Activated naive CD8-positive, alpha-beta T cell treated with anti-CD3 and anti-CD28 coated beads, Interleukin-2, amount 10 ng/mL, durations not matched to agents 7 days and 5 days (primary cell): ENCODE data around the gene PRKCE. TPM values are rescaled to one million over a fixed set of nuclear protein-coding genes. Genes with fewer than 3 reads are reported as not detected.

Experiments
- ATAC-seq: fragments of 150-1000 bp; cut with Tn5 transposase; one replicate; pipeline ENCODE4 v1.10.0; 2021; ENCODE audit warnings: low read depth, moderate library complexity
- POLR2A ChIA-PET: fragments of 350-600 bp; sonication (Branson Sonifier 250); formaldehyde crosslinking; loops from one replicate; lab custom pipeline; 2021; ENCODE audit warnings: antibody characterized with exemption; lab: Charles Lee
- DNase-seq: peaks from one replicate; pipeline ENCODE4 v3.0.0; 2021
- H3K27ac Mint-ChIP-seq: one replicate; pipeline ENCODE4 v1.8.0; 2022; ENCODE audit warnings: mild to moderate bottlenecking, mixed read lengths
- H3K27me3 Mint-ChIP-seq: one replicate; pipeline ENCODE4 v1.8.0; 2022; ENCODE audit warnings: mild to moderate bottlenecking, moderate library complexity, mixed read lengths
- H3K36me3 Mint-ChIP-seq: one replicate; pipeline ENCODE4 v1.8.0; 2021; ENCODE audit warnings: mild to moderate bottlenecking, mixed read lengths
- H3K4me1 Mint-ChIP-seq: one replicate; pipeline ENCODE4 v1.8.0; 2021; ENCODE audit warnings: mixed read lengths
- H3K4me3 Mint-ChIP-seq: one replicate; pipeline ENCODE4 v1.8.0; 2022; ENCODE audit warnings: mild to moderate bottlenecking, moderate library complexity, mixed read lengths
- H3K9me3 Mint-ChIP-seq: one replicate; pipeline ENCODE4 v1.8.0; 2021; ENCODE audit warnings: mixed read lengths
- total RNA-seq, 2 experiments: library from RNA; stranded (reverse); gene quantifications; one replicate each; pipeline ENCODE4 v1.2.3, GENCODE V29; 2021

The PRKCE gene
- total RNA-seq, 2 experiments from 2014 or later, result 18.4 to 20.5 TPM

DNA sequence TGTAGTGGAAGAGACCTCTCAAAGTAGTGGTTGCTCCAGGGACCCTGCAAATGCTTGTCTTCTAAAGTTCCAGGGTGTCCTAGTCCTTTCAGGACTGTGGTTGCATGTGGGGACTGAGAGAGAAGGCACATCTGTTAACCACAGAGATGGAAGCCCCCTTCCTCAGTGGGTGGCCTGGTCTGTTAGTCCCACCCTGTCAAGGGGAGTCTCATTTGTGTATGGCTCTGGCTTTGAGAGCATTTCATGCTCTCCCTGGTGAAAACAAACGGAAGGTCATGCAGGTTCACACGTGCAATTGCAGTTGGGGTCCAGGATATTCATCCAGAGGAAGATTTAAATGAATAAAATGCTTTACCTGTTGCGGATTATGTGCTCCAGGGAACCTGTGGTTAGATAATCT, 219.6 kb downstream of the PRKCE start:
- Mint-ChIP-seq H3K36me3 (peaks cover 22% of the 10 kb centered on the region), H3K27ac (no peak overlapping the region), H3K4me3 (no peak overlapping the region), H3K27me3 (no peaks in the 10 kb centered on the region), H3K9me3 (peaks cover 3% of the 10 kb centered on the region), H3K4me1 (peaks cover 33% of the 10 kb centered on the region)
- no peak for ATAC-seq
- no peak for DNase-seq
- POLR2A ChIA-PET, result interaction anchor here (1.0 kb wide), 1 partner anchor 17 kb away, joined by 5 read pairs; no protein-coding TSS in a partner anchor

DNA sequence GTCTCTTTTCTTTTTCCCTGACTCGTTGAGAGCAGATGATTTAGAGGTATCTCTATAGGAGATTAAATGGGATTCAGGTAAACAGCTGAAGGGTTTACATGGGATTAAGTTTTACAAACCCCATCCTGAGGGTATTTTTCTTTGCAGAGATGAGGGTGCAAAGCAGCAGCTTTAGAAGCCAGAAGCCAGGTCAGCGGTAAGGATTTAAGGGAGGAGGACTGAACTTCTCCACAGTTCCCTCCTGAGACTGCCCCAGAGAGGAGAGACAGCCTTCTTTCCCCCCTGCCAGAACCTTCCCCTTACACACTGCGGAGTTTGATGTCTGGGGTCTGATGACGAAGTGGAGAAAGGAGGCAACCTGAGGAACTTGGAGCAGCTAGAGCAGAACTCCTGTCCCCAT, 220.1 kb downstream of the PRKCE start:
- peaks cover 27% of the 10 kb centered on the region for H3K36me3 Mint-ChIP-seq
- peaks cover 33% of the 10 kb centered on the region for H3K4me1 Mint-ChIP-seq
- no peaks in the 10 kb centered on the region for H3K27me3 Mint-ChIP-seq
- ATAC-seq (no peak), DNase-seq (no peak)
- no peak overlapping the region for H3K4me3 Mint-ChIP-seq
- peaks cover 7% of the 10 kb centered on the region for H3K9me3 Mint-ChIP-seq
- POLR2A ChIA-PET, result interaction anchor here (1.0 kb wide), 1 partner anchor 17 kb away, joined by 5 read pairs; no protein-coding TSS in a partner anchor
- H3K27ac Mint-ChIP-seq, result no peak overlapping the region

DNA sequence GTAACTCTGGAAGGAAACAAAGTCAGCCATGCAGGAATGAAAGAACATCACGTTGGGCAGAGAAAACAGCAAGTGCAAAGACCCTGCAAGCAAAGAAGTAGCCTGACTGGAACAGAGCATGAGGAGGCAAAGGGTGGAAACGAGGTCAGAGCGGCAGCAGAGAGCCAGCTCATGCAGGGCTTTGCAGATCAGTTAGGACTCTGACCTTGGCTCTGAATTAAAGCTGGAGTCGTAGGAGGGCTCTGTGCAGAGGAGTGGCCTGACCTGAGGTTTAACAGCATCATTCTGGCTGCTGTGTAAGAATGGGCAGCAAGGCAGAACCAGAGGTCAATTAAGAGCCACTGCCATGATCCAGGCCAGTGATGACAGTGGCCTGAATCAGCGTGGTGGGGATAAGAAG, 220.7 kb downstream of the PRKCE start:
- POLR2A ChIA-PET, result no interaction called here
- ATAC-seq (no peak), DNase-seq (no peak)
- Mint-ChIP-seq H3K36me3 (peaks cover 28% of the 10 kb centered on the region), H3K27me3 (no peaks in the 10 kb centered on the region), H3K4me1 (peaks cover 31% of the 10 kb centered on the region), H3K9me3 (peaks cover 8% of the 10 kb centered on the region), H3K4me3 (no peak overlapping the region), H3K27ac (no peak overlapping the region)

- DNase-seq (no peak), ATAC-seq (no peak)
- no peak overlapping the region for H3K27ac Mint-ChIP-seq
- peaks cover 20% of the 10 kb centered on the region for H3K4me1 Mint-ChIP-seq
- no peaks in the 10 kb centered on the region for H3K27me3 Mint-ChIP-seq
- POLR2A ChIA-PET, result no interaction called here
- no peak overlapping the region for H3K4me3 Mint-ChIP-seq
- peaks cover 38% of the 10 kb centered on the region for H3K36me3 Mint-ChIP-seq
- H3K9me3 Mint-ChIP-seq, result peaks cover 9% of the 10 kb centered on the region
These were observed 222.9 kb downstream of the PRKCE start for GRCh38 chr2:45874344-45874743.

DNA sequence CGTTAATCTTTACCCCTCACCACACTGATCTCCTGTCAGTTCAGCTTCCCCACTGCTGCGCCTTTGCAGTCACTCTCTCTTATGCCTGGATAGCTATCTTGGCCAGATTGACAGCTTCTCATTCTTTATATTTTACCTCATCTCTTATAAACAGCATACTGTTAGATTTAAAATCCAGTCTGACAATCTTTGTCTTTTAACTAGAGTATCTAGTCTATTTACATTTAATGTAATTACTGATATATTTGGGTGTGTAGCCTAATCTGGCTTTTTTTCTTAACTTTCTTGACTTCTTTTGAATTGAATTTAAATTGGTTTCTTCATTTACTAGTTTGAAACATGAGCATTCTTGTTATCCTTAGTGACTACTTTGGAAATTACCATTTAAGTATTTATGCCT, 225.1 kb downstream of the PRKCE start:
- H3K36me3 Mint-ChIP-seq, result peaks cover 38% of the 10 kb centered on the region
- DNase-seq (no peak), ATAC-seq (no peak)
- no peak overlapping the region for H3K4me3 Mint-ChIP-seq
- no peak overlapping the region for H3K27ac Mint-ChIP-seq
- H3K4me1 Mint-ChIP-seq, result peaks cover 14% of the 10 kb centered on the region
- POLR2A ChIA-PET, result no interaction called here
- no peaks in the 10 kb centered on the region for H3K27me3 Mint-ChIP-seq
- H3K9me3 Mint-ChIP-seq, result peaks cover 9% of the 10 kb centered on the region

DNA sequence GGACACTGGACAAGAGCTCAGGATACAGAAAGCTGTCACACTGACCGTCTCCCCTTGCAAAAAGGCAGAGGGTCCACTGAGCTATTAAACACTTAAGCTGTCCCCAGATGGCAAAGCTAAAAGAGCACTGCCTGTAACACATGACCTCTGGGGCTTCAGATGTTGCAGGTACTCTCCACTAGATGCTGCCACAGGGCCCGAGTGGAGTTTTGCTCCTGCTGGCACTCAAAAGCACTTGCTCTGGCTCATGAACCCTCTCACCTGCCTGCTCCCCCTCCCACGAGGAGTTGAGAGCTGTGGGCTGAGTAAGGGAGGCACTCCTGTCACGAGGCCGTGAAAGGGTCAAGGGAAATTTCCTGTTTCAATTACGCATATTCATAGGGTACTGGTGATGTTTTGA, 227.9 kb downstream of the PRKCE start:
- H3K9me3 Mint-ChIP-seq, result peaks cover 9% of the 10 kb centered on the region
- ATAC-seq (no peak), DNase-seq (no peak)
- H3K36me3 Mint-ChIP-seq, result peaks cover 30% of the 10 kb centered on the region
- no peaks in the 10 kb centered on the region for H3K4me1 Mint-ChIP-seq
- H3K27me3 Mint-ChIP-seq, result no peaks in the 10 kb centered on the region
- H3K27ac Mint-ChIP-seq, result no peak overlapping the region
- POLR2A ChIA-PET, result no interaction called here
- no peak overlapping the region for H3K4me3 Mint-ChIP-seq

- no peak for DNase-seq
- Mint-ChIP-seq H3K27ac (no peak overlapping the region), H3K9me3 (peaks cover 9% of the 10 kb centered on the region), H3K27me3 (no peaks in the 10 kb centered on the region), H3K4me1 (no peaks in the 10 kb centered on the region), H3K4me3 (no peak overlapping the region), H3K36me3 (peaks cover 25% of the 10 kb centered on the region)
- ATAC-seq, result no peak
- POLR2A ChIA-PET, result no interaction called here
These were observed 228.5 kb downstream of the PRKCE start for GRCh38 chr2:45879936-45880335.

DNA sequence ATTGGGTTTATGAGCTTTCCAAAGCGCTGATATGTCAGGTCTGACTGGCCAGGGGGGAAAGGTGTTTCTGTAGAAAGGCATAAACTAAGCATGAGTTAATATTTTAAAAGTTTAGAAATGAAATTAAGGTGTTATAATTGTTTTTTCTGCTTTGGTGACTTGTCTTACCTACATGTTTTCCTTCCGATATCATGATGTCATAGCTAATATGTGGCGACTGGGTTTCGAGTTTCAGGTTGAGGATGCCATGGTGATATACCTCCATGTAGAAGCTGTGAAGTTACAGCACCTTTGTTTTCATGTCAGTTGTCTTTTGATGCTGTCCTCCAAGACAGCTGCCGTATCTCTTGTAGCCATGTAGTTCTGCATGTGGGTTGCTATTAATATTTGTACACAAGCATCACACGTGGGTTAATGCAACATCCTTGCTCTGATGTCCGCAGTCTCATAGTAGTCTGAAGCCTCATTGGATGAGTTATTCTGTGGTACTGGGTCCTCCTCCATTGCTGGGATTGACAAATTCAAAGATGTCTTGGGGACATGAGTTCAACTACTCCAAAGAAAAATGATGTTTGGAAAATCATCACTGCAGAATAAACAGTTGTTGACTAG, 230.6 kb downstream of the PRKCE start:
- POLR2A ChIA-PET, result no interaction called here
- H3K27me3 Mint-ChIP-seq, result no peaks in the 10 kb centered on the region
- H3K36me3 Mint-ChIP-seq, result peaks cover 12% of the 10 kb centered on the region
- no peak overlapping the region for H3K27ac Mint-ChIP-seq
- DNase-seq, result no peak
- H3K4me3 Mint-ChIP-seq, result no peak overlapping the region
- peaks cover 2% of the 10 kb centered on the region for H3K9me3 Mint-ChIP-seq
- ATAC-seq, result no peak
- peaks cover 8% of the 10 kb centered on the region for H3K4me1 Mint-ChIP-seq

DNA sequence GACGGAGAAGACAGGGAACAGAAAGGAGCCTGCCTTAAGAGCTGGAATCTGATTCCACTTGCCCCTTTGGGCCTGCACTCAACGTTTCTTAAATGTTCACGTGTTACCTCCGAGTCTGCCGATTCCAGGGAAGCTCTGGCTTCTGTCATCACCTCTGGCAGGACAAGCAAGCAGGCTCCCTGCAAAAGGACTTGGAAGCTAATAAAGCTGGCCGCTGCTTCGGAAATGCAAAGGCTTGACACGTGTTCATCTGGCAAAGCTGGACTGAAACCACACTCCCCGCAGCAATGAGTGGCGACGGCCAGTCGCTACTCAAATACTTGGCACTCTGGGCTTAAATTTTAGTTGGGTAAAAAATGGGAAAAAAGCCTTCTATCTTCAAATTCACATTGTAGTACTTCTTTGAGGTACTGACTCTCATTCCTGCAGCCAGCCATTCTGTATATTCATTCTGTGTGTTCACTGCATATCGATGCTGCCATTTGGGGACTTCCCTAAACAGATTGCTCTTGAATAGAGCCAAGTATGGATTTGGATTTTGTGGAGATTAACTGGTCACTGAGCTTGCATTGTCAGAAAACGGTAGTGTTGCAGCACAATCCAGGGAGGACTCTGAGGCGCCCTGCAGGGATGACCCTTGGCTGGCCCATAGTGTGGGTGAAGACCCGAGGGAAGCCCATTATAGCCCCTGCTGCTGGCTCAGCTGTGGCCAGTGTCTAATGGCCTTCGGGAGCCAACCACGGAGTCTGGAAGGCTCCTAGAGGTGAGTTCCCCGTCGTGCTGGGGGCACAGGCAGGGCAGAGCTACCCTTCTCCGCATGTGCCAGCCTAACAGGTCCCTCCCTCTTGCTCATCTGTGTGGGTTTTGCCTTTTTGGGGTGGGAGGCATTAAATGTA, 231.5 kb downstream of the PRKCE start:
- ATAC-seq (no peak), DNase-seq (no peak)
- POLR2A ChIA-PET, result no interaction called here
- Mint-ChIP-seq H3K9me3 (peaks cover 1% of the 10 kb centered on the region), H3K4me3 (no peak overlapping the region), H3K27ac (no peak overlapping the region), H3K27me3 (no peaks in the 10 kb centered on the region), H3K4me1 (peaks cover 9% of the 10 kb centered on the region), H3K36me3 (peaks cover 7% of the 10 kb centered on the region)

DNA sequence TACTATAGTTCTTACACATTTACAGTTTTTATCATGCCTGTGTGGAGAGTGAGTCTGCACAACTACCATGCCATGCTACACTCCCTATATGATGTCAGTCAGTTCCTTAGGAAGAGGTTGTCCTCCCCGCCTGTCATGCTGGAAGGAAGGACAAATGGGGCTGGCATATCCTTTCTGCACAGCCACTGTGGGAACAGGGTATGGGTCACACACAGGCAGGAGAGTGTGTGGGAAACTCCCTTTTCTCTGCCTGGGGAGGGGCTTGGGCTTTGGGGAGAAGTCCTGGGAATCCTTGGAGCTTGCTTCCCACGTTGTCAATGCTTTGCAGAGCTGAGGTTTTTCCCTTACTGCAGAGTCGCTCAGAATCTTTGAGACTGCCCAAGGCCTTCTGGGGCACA, 232.1 kb downstream of the PRKCE start:
- peaks cover 2% of the 10 kb centered on the region for H3K36me3 Mint-ChIP-seq
- H3K4me1 Mint-ChIP-seq, result peaks cover 9% of the 10 kb centered on the region
- no peak overlapping the region for H3K4me3 Mint-ChIP-seq
- ATAC-seq (no peak), DNase-seq (no peak)
- no peak overlapping the region for H3K27ac Mint-ChIP-seq
- H3K27me3 Mint-ChIP-seq, result no peaks in the 10 kb centered on the region
- peaks cover 1% of the 10 kb centered on the region for H3K9me3 Mint-ChIP-seq
- POLR2A ChIA-PET, result no interaction called here

GRCh38 chr2:45884126-45884525, 232.7 kb downstream of the PRKCE start:
- H3K27ac Mint-ChIP-seq, result no peak overlapping the region
- ATAC-seq (no peak), DNase-seq (no peak)
- POLR2A ChIA-PET, result no interaction called here
- no peak overlapping the region for H3K4me3 Mint-ChIP-seq
- peaks cover 1% of the 10 kb centered on the region for H3K9me3 Mint-ChIP-seq
- H3K36me3 Mint-ChIP-seq, result peaks cover 2% of the 10 kb centered on the region
- H3K4me1 Mint-ChIP-seq, result peaks cover 12% of the 10 kb centered on the region
- no peaks in the 10 kb centered on the region for H3K27me3 Mint-ChIP-seq

- H3K9me3 Mint-ChIP-seq, result peaks cover 1% of the 10 kb centered on the region
- H3K4me3 Mint-ChIP-seq, result no peak overlapping the region
- no peak overlapping the region for H3K27ac Mint-ChIP-seq
- no peak for DNase-seq
- no peaks in the 10 kb centered on the region for H3K36me3 Mint-ChIP-seq
- POLR2A ChIA-PET, result no interaction called here
- peaks cover 19% of the 10 kb centered on the region for H3K4me1 Mint-ChIP-seq
- ATAC-seq, result no peak
- H3K27me3 Mint-ChIP-seq, result no peaks in the 10 kb centered on the region
These were observed 233.7 kb downstream of the PRKCE start for GRCh38 chr2:45885171-45885621.

- POLR2A ChIA-PET, result no interaction called here
- ATAC-seq (no peak), DNase-seq (no peak)
- Mint-ChIP-seq H3K4me3 (no peak overlapping the region), H3K27ac (peak overlapping the region; percentile 54), H3K4me1 (peaks cover 28% of the 10 kb centered on the region), H3K9me3 (peaks cover 1% of the 10 kb centered on the region), H3K27me3 (no peaks in the 10 kb centered on the region), H3K36me3 (no peaks in the 10 kb centered on the region)
These were observed 234.7 kb downstream of the PRKCE start for GRCh38 chr2:45886171-45886663.
